HEK293 (cell line): Measurements from ENCODE around the gene RASD1.

ENCODE experiments used
- CTCF ChIA-PET: fragments of 350-600 bp; formaldehyde crosslinking; extraction: SDS; loops from one replicate; lab custom pipeline; 2021; ENCODE audit warnings: antibody characterized with exemption; lab: Yijun Ruan, JAX
- POLR2A ChIA-PET: fragments of 300-600 bp; formaldehyde crosslinking; extraction: SDS; loops from one replicate; lab custom pipeline; 2020; ENCODE audit warnings: antibody characterized with exemption, inconsistent platforms; lab: Yijun Ruan, JAX
- H3K27ac ChIP-seq: fragments of 200-500 bp; sonication (Bioruptor generic); 2 replicates; pipeline ENCODE4 v1.5.1; 2014; ENCODE audit warnings: low read depth, low read length, control low read depth, inconsistent platforms; ENCODE audit errors: extremely low read depth
- H3K36me3 ChIP-seq, 2 experiments: fragments of 200-500 bp in 1 of 2; sonication (Bioruptor generic) in 1 of 2; 1 replicate in 1 of 2; 2 replicates in 1 of 2; pipeline ENCODE4 v1.5.1; 2014 to 2017; ENCODE audit warnings: inconsistent platforms in 2 of 2, low read length in 2 of 2; ENCODE audit not compliant: control insufficient read depth in 2 of 2, insufficient read depth in 1 of 2
- H3K4me1 ChIP-seq: fragments of 200-500 bp; sonication (Bioruptor generic); 2 replicates; pipeline ENCODE4 v1.5.1; 2014; ENCODE audit warnings: mild to moderate bottlenecking, low read length, inconsistent platforms; ENCODE audit not compliant: control insufficient read depth, insufficient read depth
- H3K4me3 ChIP-seq: 2 replicates; pipeline ENCODE4 v1.5.1; 2011; ENCODE audit warnings: low read depth, mild to moderate bottlenecking, control low read depth, low read length, moderate library complexity
- H3K9me3 ChIP-seq: fragments of 200-500 bp; sonication (Bioruptor generic); 2 replicates; pipeline ENCODE4 v1.5.1; 2014; ENCODE audit warnings: low read depth, low read length, inconsistent platforms; ENCODE audit not compliant: control insufficient read depth, insufficient read depth
- BCL11B ChIP-seq: fragments of 450-650 bp; formaldehyde crosslinking; IDR thresholded peaks from 2 replicates; pipeline ENCODE4 v1.5.1; 2016; ENCODE audit warnings: low read depth, missing biosample characterization, missing genetic modification characterization
- GFI1B ChIP-seq: fragments of 450-650 bp; formaldehyde crosslinking; IDR thresholded peaks from 2 replicates; pipeline ENCODE4 v1.5.1; 2016; ENCODE audit warnings: missing biosample characterization, missing genetic modification characterization
- GLIS2 ChIP-seq: fragments of 450-650 bp; formaldehyde crosslinking; IDR thresholded peaks from 2 replicates; pipeline ENCODE4 v1.5.1; 2016; ENCODE audit warnings: missing biosample characterization, missing genetic modification characterization
- KLF9 ChIP-seq: fragments of 450-650 bp; formaldehyde crosslinking; IDR thresholded peaks from 2 replicates; pipeline ENCODE4 v1.5.1; 2016; ENCODE audit warnings: missing biosample characterization, missing genetic modification characterization, low read depth
- PRDM4 ChIP-seq: fragments of 450-650 bp; formaldehyde crosslinking; IDR thresholded peaks from 2 replicates; pipeline ENCODE4 v1.5.1; 2017; ENCODE audit warnings: missing biosample characterization, missing genetic modification characterization
- SP3 ChIP-seq: fragments of 450-650 bp; formaldehyde crosslinking; IDR thresholded peaks from 2 replicates; pipeline ENCODE4 v1.5.1; 2016; ENCODE audit warnings: missing biosample characterization, missing genetic modification characterization
- TCF7L2 ChIP-seq: IDR thresholded peaks from 2 replicates; pipeline ENCODE4 v1.6.1; 2011; ENCODE audit warnings: low read depth, mild to moderate bottlenecking, inconsistent platforms, low read length, moderate library complexity, borderline replicate concordance
- ZEB2 ChIP-seq: fragments of 450-650 bp; formaldehyde crosslinking; IDR thresholded peaks from 2 replicates; pipeline ENCODE4 v1.5.1; 2016; ENCODE audit warnings: missing biosample characterization, missing genetic modification characterization
- ZNF148 ChIP-seq: fragments of 450-650 bp; formaldehyde crosslinking; IDR thresholded peaks from 2 replicates; pipeline ENCODE4 v1.5.0; 2017; ENCODE audit warnings: missing biosample characterization, missing genetic modification characterization, borderline replicate concordance
- ZNF211 ChIP-seq: fragments of 450-650 bp; formaldehyde crosslinking; IDR thresholded peaks from 2 replicates; pipeline ENCODE4 v1.5.1; 2016; ENCODE audit warnings: low read depth, missing biosample characterization, missing genetic modification characterization
- ZNF302 ChIP-seq: fragments of 450-650 bp; formaldehyde crosslinking; IDR thresholded peaks from 2 replicates; pipeline ENCODE4 v1.5.1; 2016; ENCODE audit warnings: missing biosample characterization, missing genetic modification characterization, low read depth
- ZNF362 ChIP-seq: fragments of 450-650 bp; formaldehyde crosslinking; IDR thresholded peaks from 2 replicates; pipeline ENCODE4 v1.5.1; 2016; ENCODE audit warnings: missing biosample characterization, missing genetic modification characterization
- ZNF426 ChIP-seq: fragments of 450-650 bp; formaldehyde crosslinking; IDR thresholded peaks from 2 replicates; pipeline ENCODE4 v1.5.1; 2017; ENCODE audit warnings: missing biosample characterization, missing genetic modification characterization, mild to moderate bottlenecking, inconsistent platforms, moderate library complexity
- ZNF449 ChIP-seq: fragments of 450-650 bp; formaldehyde crosslinking; IDR thresholded peaks from 2 replicates; pipeline ENCODE4 v1.5.1; 2017; ENCODE audit warnings: missing biosample characterization, mild to moderate bottlenecking, missing genetic modification characterization, moderate library complexity
- ZNF596 ChIP-seq: fragments of 450-650 bp; IDR thresholded peaks from 2 replicates; pipeline ENCODE4 v1.5.0; 2018; ENCODE audit warnings: missing biosample characterization, mild to moderate bottlenecking, missing genetic modification characterization, moderate library complexity
- ZNF629 ChIP-seq: fragments of 450-650 bp; formaldehyde crosslinking; IDR thresholded peaks from 2 replicates; pipeline ENCODE4 v1.5.1; 2017; ENCODE audit warnings: missing biosample characterization, missing genetic modification characterization
- ZNF677 ChIP-seq: fragments of 450-650 bp; IDR thresholded peaks from 2 replicates; pipeline ENCODE4 v1.5.0; 2018; ENCODE audit warnings: missing biosample characterization, mild to moderate bottlenecking, missing genetic modification characterization, moderate library complexity
- ZNF707 ChIP-seq: fragments of 450-650 bp; formaldehyde crosslinking; IDR thresholded peaks from 2 replicates; pipeline ENCODE4 v1.5.1; 2016; ENCODE audit warnings: missing biosample characterization, missing genetic modification characterization
- ZNF747 ChIP-seq: fragments of 450-650 bp; formaldehyde crosslinking; IDR thresholded peaks from 2 replicates; pipeline ENCODE4 v1.5.1; 2016; ENCODE audit warnings: missing biosample characterization, missing genetic modification characterization
- ZSCAN16 ChIP-seq: fragments of 450-650 bp; formaldehyde crosslinking; IDR thresholded peaks from 2 replicates; pipeline ENCODE4 v1.5.1; 2016; ENCODE audit warnings: missing biosample characterization, missing genetic modification characterization
- ZSCAN23 ChIP-seq: fragments of 450-650 bp; formaldehyde crosslinking; IDR thresholded peaks from 2 replicates; pipeline ENCODE4 v1.5.1; 2016; ENCODE audit warnings: missing biosample characterization, missing genetic modification characterization

Gene RASD1

GRCh38 chr17:17532991-17533390 lies 36.8 kb upstream of the RASD1 start:
- no peak overlapping the region for H3K4me3 ChIP-seq
- POLR2A ChIA-PET = interaction anchor here (2.7 kb wide), 1 partner anchor 37 kb away, joined by 8 read pairs; the partner anchor contains the start of gene RASD1
- no peaks in the 10 kb centered on the region; a peak in 1 of 3 replicates for H3K36me3 ChIP-seq
- no peak overlapping the region for H3K27ac ChIP-seq
- H3K9me3 ChIP-seq = 0 out of 2 replicates have a peak, but pooled peaks cover 3% of the 10 kb centered on the region
- CTCF ChIA-PET = interaction anchor here (0.6 to 1.2 kb wide), 3 partner anchors 8 to 12 kb away, joined by 3 to 4 read pairs (median 3); no protein-coding TSS in a partner anchor
- H3K4me1 ChIP-seq = peaks cover under 1% of the 10 kb centered on the region
- no peak for TF ChIP-seq ZNF629 (tag by site-specific recombination)

- H3K4me1 ChIP-seq = no peaks in the 10 kb centered on the region
- no peaks in the 10 kb centered on the region; a peak in 1 of 3 replicates for H3K36me3 ChIP-seq
- H3K4me3 ChIP-seq = no peak overlapping the region
- H3K27ac ChIP-seq = no peak overlapping the region
- no peak for TF ChIP-seq ZNF596 (tag by site-specific recombination)
- TF ChIP-seq SP3 = no peak
- TF ChIP-seq TCF7L2 = no peak
- no peak for TF ChIP-seq ZNF211 (tag by site-specific recombination)
- no peak for TF ChIP-seq ZNF148 (tag by site-specific recombination)
- no peak for TF ChIP-seq ZNF747 (tag by site-specific recombination)
- TF ChIP-seq GFI1B = no peak
- no peak for TF ChIP-seq ZSCAN23 (tag by site-specific recombination)
- TF ChIP-seq ZNF302 (tag by site-specific recombination) = no peak
- TF ChIP-seq ZNF449 = no peak
- TF ChIP-seq ZNF707 (tag by site-specific recombination) = no peak
- no peak for TF ChIP-seq GLIS2
- no peak for TF ChIP-seq ZNF426 (tag by site-specific recombination)
- TF ChIP-seq ZEB2 = no peak
- TF ChIP-seq ZNF362 (tag by site-specific recombination) = no peak
- TF ChIP-seq KLF9 (tag by site-specific recombination) = no peak
- TF ChIP-seq ZSCAN16 (tag by site-specific recombination) = no peak
- TF ChIP-seq ZNF677 (tag by site-specific recombination) = no peak
- TF ChIP-seq PRDM4 (tag by site-specific recombination) = no peak
- no peak for TF ChIP-seq BCL11B (tag by site-specific recombination)
- TF ChIP-seq, all 188 proteins: peak for 0
- CTCF ChIA-PET = interaction anchor here (0.6 to 1.4 kb wide), 2 partner anchors 175 to 560 kb away, joined by 4 read pairs; no protein-coding TSS in a partner anchor
- H3K9me3 ChIP-seq = 0 out of 2 replicates have a peak, but pooled peaks cover 3% of the 10 kb centered on the region
- POLR2A ChIA-PET = no interaction called here
Measured at GRCh38 chr17:17531156-17531555, 35.0 kb upstream of the RASD1 start.
